HG03558 (cell line): ENCODE results near the gene LMAN2.
A peak's percentile ranks its signal among the peaks of the same experiment; 100 is the strongest.

Experiments
- ATAC-seq: cut with Tn5 transposase; IDR thresholded peaks from one replicate; pipeline ENCODE4 v1.9.1; 2021; ENCODE audit warnings: moderate number of reproducible peaks; ENCODE audit not compliant: unreplicated experiment; ENCODE audit errors: extremely low read depth

Gene LMAN2, protein sequence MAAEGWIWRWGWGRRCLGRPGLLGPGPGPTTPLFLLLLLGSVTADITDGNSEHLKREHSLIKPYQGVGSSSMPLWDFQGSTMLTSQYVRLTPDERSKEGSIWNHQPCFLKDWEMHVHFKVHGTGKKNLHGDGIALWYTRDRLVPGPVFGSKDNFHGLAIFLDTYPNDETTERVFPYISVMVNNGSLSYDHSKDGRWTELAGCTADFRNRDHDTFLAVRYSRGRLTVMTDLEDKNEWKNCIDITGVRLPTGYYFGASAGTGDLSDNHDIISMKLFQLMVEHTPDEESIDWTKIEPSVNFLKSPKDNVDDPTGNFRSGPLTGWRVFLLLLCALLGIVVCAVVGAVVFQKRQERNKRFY

DNA sequence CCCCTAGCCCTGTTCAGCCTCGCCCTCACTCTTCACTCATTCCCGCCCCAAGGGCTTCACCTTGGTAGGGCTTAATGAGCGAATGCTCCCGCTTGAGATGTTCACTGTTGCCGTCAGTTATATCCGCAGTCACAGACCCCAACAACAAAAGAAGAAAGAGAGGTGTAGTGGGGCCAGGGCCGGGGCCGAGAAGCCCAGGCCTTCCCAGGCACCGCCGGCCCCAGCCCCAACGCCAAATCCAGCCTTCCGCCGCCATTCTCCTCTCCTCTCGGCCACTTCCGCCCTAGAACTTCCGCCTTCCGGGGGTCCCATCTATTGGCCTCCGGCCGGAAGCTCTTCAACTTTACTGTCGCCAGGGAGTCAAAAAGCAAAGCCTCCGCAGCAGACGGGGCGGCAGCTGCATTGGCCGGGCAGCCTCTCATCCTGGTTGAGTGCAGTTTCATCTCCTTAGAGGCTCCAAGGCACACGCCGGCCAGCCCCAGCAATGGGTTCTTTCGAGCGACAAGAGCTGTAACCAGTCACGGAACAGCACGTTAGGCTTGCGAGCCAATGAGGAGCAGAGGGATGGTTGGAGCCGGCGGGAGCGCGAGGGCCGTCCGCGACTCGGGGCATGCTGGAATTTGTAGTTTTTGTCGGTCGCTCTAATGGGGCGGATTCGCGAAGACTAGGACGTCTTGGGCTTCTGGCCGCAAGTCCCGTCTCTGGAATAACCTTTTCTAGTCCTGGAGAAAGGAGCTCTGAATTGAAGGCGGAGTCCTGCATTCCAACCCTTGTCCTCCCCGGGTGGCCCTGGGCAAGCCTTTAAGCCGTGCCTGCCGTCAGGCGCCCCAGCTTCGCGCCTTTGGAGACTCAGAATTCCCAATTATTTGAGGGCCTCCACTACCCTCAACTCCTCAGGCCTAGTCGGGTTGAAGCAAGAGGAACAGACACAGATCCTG lies at the start of gene LMAN2:
Gene LMAN2 (minus strand): TSS at position 277 of the 938 bp plus-strand sequence. CDS start 21 bp downstream, at position 256.
- ATAC-seq, result peak; percentile 74

DNA sequence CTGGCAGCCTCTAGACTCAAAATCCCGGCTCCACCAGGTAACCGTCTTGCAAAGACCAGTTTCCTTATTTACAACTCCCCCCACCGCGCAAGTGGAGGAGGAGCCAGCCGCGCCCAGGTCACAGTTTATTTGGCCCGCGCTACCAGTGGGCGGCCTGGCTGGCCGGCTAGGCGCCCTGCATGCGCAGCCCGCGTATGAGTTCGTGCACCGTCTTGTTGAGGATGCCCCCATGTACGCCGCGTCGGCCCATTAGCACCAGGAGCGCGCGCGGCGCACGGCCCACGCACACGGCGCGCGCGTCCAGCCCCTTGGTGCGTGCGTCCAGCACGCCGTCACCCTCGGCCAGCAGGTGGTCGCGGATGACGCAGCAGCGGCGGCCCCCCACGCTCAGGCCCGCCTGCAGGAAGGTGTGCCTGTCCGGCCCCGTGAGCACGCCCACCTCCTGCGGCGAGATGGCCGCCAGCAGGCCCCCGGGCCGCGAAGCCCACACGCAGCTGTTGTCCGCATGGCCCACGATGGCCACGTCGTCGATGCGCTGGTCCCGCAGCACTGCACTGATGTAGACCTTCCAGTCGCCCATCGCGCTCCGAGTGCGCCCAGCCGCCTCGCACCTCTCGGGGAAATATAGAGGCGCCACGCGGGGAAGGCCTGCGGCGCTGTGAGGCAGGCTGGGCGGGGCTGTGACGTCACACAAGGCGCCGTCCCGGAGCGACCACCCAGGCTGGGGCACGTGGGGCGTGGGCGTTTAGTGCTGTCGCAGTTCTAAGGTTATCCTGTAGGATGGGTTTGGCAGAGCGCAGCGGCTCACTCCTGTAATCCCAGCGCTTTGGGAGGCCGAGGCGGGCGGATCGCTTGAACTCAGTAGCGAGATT lies 48.8 kb upstream of the LMAN2 start, which contains the start of gene PFN3:
Gene PFN3 (minus strand): TSS at position 665 of the 872 bp plus-strand sequence. CDS start 85 bp downstream, at position 580.
- no peak for ATAC-seq

DNA sequence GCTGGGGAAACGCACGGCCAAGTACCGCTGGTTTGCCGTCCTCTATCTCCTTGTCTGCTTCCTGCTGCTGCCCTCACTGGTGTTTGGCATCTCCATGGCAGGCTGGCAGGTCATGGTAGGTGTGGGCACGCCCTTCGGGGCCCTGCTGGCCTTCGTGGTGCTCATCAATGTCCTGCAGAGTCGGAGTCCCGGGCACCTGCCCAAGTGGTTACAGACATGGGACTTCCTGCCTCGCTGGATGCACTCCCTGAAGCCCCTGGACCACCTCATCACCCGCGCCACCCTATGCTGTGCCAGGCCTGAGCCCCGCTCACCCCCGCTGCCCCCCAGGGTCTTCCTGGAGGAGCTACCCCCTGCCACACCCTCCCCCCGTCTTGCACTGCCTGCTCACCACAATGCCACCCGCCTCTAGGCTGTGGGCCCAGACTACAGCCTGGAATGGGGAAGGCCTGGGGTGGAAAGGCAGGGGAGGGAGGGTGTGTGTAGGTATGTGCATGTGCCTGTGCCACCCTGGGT lies 46.5 kb upstream of the LMAN2 start:
- ATAC-seq, result no peak

DNA sequence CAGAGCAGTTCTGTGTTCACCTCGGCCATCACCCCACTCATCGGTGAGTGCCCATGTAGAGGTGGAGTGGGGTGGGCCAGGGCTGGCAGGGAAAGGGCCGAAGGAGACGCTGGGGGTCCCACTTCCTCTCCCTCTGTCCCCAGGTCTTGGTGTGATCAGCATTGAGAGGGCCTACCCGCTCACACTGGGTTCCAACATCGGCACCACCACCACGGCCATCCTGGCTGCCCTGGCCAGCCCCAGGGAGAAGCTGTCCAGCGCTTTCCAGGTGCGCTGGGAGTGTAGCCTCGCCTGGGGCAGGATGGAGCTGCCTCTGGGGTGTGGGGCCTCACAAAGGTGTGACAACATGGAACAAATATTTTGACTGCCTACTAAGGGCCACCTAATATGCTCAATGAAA lies 45.3 kb upstream of the LMAN2 start:
- ATAC-seq, result no peak

DNA sequence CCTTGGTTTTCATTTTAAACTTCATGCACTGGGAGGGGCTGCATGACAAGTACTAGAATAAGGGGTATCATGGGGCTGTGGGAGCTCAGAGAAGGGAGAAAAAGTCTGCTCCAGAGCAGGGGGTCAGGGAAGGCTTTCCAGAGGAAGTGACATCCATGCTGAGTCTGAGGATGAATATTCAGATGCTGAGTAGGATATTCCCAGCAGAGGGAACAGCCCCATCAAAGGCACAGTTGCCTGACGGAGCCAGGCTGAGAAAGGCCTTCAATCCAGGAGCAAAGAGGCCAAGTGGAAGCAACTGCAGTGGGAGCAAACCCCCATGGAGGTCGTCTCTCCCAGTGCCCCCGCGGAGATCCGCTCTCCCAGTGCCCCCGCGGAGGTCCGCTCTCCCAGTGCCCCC lies 44.6 kb upstream of the LMAN2 start:
- no peak for ATAC-seq

DNA sequence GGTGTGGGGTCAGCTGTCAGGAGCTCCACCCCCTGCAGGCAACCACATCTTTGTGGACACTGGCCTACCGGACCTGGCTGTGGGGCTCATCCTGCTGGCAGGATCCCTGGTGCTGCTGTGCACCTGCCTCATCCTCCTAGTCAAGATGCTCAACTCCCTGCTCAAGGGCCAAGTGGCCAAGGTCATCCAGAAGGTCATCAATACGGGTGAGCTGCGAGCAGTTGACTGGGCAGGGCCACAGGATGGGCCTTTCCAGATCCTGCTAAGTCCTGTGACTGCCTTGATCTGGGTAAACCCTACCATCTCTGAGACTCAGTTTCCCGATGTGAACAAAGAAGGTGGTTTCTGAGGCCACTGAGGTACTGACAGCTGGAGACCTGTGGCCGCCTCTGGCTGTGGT lies 42.5 kb upstream of the LMAN2 start:
- no peak for ATAC-seq

DNA sequence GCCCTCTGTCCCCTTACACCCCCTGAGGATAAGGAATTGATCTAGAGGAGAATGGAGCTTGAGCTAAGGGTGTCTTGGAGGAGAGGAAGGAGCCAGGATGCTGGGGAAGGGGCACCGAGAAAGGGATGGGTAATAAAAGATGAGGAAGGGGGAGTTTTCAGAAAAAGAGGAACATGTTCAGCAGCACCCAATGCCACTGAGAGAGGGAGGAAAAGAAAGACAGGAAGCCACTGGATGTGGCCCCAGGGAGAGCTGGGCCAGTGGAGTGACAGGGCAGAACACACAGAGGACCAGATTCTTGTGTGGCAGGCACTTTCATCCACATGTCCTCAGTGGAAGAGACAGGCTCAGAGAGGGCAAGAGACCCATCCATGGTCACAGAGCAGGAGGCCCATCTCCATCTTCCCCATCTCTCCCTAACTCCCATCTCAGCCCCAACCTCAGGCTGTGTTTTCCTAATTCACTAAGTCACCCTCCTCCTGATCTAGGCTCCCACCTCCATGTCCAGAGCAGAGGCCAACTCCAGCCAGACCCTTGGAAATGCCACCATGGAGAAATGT lies 41.8 kb upstream of the LMAN2 start:
- ATAC-seq, result no peak

DNA sequence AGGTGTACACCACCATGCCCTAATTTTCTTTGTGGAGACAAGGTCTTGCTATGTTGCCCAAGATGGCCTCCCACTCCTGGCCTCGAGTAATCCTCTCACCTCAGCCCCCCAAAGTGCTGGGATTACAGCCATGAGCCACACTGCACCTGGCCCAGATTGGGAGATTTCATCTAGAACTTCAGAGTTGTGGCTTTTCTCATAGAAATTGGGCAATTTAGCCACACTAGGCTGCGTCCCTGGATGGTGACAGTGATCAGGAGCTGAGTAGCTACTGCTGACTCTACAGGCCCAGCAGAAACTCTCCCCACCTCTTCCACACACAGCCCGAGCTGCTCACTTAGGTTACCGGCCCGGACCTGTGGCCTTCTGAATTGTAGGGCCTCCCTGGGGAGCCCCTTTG lies 41.3 kb upstream of the LMAN2 start:
- no peak for ATAC-seq

DNA sequence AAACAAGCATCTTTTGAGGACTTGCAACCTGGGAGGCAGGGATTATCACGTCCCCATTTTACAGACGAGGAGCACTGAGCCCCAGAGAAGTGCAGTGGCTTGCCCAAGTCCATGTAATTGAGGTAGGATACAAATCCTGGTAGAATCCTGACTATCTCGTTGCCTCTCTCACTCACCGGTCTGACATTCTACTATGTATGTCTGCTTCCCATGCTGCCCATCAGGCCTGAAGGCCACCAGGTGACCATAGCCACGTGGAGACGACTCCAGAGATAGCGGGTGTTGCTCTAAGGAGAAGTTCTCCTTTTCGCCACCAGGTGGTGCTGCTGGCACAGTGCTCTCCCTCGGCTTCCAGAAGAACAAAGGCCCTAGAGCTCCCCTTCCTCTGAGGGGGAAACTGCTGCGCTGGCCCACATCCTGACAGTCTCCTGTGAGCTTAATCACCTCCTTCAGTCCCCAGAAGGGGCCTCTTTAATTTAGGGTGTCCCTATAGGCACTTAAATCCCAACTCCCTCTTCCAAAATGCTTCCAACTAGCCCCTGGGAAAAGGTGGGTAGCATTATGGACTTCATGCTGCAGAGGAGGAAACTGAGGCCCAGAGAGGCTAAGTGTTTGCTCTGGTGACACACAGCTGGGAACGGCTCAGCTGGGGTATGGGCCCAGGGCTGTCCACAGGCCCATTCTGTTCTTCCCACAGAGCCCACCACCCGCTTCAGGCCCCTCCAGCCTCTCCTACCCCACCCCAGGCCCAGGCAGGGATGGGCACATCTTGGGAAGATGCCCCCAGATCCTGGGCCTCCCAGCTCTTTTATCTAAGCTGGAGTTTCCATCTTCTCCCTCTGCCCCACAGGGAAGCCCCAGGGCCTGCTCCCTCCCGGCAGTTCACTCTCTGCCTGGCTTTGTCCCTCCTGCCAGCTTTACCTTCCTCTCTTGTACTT lies 39.2 kb upstream of the LMAN2 start:
- peak; percentile 54 for ATAC-seq

DNA sequence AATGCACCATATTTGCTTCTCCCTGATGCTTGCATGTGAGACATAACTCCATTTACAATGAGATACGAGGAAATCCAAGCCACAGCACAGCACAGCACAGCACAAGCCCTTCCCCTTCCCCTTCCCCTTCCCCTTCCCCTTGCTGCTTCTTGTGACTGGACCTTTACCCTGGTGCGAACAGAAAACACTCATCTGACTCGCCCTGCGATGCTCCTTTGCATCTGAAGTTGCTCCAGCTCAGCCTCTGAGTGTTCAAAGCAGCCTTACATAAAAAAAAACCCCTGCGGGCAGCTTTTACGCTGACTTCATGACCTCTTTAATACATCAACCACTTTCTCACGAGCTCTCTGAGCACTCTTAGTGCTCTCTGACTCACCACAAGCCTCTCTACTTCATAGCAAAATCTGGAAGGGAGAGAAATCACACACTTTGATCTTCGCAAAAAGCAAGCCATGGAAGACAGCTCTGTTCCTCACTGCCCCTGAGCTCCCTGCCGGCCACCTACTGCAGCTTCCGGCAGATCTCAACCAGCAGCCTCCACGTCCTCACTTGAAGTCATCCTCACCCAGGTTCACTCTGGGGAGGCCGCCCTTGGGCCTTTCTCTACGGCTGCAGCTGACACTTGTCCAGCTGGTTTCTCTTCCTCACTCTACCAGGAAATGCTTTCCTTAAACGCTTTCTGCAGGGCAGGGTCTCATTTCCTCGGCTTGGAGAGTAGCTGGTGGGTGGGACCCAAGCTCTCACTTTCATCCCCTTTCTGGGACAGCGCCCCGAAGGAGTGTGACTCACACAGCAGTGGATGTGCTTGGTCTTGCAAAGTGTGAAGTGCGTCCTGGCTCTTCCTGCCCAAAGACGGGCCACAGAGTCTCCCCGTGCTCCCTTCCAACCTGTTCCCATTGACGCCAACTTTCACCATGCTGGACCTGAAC lies 38.0 kb upstream of the LMAN2 start:
- no peak for ATAC-seq

DNA sequence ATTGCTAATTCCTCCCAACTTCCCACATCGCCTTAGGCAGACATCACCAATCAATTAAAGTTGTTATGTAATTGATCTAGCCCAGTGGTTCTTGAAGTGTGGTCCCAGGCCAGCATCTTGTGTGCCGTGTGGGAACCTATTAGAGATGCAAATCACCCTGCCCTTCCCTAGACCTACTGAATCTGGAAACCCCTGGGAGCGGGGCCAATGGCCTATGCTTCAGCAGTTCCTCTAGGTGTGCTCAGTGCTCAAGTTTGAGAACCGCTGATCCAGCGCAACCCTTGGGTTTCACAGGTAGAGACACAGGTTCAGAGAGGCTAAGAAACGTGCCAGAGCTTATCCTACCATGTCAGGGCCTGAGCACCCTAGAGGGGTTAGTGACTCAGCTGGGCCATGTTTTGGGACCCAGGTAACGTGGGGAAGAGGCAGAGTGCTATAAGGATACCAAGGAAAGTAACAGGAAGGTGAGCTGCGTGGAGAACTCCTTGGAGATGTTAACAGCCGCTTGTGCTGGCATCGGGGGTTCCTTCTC lies 37.1 kb upstream of the LMAN2 start:
- no peak for ATAC-seq

DNA sequence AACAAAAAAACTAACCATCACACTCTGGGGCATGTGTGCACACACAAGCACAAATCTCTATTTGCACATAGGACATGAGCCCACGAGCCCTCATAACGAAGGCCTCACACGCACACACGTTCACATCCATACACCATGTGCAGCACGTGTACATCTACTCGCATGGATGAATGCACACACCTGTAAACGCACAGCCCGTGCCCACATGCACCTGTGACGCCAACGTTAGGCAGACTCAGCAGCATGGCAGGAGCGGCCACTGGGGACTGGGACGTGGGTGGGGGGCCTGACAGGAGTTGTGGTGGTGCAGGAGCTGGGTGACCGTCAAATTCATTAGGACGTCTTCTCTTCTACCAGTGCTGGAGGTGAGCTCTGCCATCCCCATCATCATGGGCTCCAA lies 35.9 kb upstream of the LMAN2 start:
- ATAC-seq, result no peak

DNA sequence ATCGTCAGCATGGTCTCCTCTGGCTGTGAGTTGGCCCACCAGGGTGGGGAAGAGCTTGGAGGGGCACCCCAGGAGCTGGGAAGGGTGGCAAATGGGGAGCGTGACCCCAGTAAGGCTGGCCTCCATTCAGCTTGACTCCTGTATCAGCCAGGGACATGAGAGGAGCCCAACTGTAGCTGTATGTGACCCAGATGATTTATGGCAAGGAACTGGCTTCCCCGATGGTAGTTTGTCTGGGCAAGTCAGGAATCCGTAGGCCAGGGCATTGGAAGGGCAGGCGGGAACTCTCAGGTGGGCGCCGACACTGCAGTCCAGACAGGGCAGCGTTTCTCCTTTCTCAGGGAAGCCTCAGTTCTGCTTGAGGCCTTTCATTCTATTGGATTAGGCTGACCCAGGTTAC lies 35.1 kb upstream of the LMAN2 start:
- no peak for ATAC-seq

DNA sequence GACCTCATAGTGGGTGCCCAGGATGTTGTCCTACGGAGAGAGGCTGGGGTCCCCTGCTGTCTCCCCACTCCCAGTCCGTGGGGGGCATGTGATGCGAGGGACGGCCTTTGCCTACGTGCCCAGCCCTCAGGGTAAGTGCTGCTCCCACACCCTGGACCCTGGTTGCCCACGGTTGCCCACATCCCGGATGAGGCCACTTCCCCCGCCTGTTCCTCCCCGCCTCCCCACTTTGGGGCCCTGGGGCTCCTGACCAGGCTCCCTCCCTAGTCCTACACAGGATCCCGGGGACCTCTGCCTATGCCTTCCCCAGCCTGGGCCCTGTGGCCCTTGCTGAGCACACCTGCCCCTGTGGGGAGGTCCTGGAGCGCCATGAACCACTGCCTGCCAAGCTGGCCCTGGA lies 34.3 kb upstream of the LMAN2 start:
- ATAC-seq, result no peak

DNA sequence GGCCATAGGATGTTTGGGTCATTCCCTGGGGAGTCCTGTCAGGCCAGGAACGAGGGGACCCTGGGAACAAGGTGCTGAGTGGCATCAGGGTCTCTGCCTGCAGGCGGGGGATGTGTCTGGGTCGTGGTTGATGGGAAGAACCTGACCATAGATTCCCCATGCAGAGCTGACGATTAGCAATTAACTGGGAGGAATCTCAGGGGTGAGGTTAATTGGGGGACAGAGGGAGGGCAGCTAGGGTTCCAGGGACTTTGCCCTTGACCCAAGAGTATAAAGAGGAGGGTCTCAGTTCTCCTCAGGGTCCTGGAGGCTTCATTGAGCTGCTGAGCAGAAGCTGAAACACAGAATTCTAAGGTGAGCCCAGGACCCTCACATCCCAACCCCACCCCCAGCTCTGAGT lies 32.7 kb upstream of the LMAN2 start, which contains the start of gene SLC34A1:
Gene SLC34A1 (plus strand): TSS at position 301 of the 400 bp plus-strand sequence. CDS start 1,308 bp downstream, outside the sequence.
- ATAC-seq, result no peak

DNA sequence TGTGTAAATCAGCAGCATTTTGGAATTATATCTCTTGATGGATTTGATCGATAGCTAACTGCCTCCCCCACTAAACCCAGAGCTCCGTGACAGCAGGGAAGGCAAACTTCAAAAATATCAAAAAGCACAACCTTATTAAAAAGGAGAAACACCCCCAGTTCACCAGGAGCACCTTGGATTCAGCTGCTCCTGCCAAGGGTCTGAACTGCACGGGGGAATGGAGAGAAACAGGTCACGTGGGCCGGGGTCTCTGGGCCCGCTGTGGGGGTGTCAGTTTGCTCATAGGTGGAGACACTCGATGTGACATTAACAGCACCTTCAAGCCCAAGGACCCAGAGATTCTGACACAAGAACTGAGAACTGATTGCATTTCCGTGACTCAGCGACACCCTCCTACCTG lies 31.7 kb upstream of the LMAN2 start:
- no peak for ATAC-seq

DNA sequence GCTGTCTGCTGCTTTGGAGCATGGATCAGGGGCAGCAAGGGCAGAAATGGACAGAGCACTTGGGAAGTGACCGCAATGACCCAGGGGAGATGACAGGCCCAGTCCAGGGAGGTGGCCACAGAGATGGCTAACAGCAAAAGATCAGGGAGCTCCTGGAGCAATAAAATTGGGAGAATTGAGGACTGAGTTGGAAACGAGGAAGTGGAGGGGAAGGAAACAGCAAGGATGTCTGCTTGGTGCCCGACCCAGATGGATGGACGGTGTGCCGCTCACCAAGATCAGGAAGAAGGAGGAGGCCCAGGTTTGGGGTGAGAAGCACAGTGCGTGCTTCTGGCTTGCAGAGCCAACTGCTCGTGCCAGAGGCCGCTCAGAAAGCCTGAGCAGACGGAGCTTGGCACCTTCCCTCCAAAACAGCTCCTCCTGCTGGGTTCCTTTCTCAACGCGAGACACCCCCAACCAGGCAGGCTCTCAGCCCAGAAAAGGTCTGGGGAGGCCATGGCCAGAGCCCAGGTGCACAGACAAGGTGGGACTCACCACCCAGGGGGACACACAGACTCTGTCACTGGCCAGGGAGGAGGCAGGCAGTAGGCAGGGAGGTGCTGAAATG lies 31.1 kb upstream of the LMAN2 start:
- ATAC-seq, result no peak
